Esophagus squamous epithelium (tissue), 4 donors: ENCODE data around the gene DENND1A.

ENCODE experiments used
- POLR2A ChIP-seq, 4 donors: fragments of 450-650 bp; IDR thresholded peaks; one replicate each; pipeline ENCODE4 v1.6.1; 2017; ENCODE audit warnings: antibody characterized with exemption in 4 of 4, mild to moderate bottlenecking in 4 of 4, moderate library complexity in 3 of 4
- TF ChIP-seq, protein P1 (sequence below), 6 experiments: fragments of 450-650 bp in 4 of 6; fragments of 200-600 bp in 2 of 6; sonication (generic) in 2 of 6; IDR thresholded peaks; one replicate each; pipeline ENCODE4 v1.5.1; 2016 to 2019; ENCODE audit warnings: antibody characterized with exemption in 6 of 6, mild to moderate bottlenecking in 4 of 6, moderate library complexity in 4 of 6

DNA sequence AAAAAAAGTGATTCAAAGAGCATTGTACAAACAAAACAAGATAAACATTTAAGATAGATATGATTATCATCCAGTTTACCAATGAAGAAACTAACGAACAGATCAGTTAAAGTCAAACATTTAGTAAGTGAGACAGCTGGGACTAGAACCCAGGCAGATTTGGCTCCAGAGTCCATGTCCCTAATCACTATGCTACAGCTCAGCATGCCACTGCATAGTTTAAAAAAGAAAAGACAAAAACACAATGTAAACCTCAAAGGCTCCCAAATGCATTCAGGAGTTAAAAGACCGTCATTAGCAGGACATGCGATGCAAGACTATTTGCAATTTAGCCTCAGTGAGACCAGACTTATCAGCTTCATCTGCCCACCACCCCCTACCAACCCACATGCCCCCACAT is 36.8 kb downstream of the DENND1A start:
- TF ChIP-seq, protein P1, sequence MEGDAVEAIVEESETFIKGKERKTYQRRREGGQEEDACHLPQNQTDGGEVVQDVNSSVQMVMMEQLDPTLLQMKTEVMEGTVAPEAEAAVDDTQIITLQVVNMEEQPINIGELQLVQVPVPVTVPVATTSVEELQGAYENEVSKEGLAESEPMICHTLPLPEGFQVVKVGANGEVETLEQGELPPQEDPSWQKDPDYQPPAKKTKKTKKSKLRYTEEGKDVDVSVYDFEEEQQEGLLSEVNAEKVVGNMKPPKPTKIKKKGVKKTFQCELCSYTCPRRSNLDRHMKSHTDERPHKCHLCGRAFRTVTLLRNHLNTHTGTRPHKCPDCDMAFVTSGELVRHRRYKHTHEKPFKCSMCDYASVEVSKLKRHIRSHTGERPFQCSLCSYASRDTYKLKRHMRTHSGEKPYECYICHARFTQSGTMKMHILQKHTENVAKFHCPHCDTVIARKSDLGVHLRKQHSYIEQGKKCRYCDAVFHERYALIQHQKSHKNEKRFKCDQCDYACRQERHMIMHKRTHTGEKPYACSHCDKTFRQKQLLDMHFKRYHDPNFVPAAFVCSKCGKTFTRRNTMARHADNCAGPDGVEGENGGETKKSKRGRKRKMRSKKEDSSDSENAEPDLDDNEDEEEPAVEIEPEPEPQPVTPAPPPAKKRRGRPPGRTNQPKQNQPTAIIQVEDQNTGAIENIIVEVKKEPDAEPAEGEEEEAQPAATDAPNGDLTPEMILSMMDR (IDR thresholded peaks at IDR 0.05): no peak
- no peak for TF ChIP-seq POLR2A (IDR thresholded peaks at IDR 0.05)
